Epidermal melanocyte (primary cell): ENCODE measurements around the gene CORT.
A peak's percentile ranks its signal among the peaks of the same experiment; 100 is the strongest.

ENCODE experiments used
- DNase-seq: peaks from one replicate; pipeline ENCODE4 v3.0.0; 2011; ENCODE audit warnings: low spot score; ENCODE audit not compliant: insufficient read length

Gene CORT

GRCh38 chr1:10474613-10475507 lies 25.0 kb downstream of the CORT start, which contains the start of gene PEX14:
PEX14 (plus strand) TSS chr1:10474950; CDS start chr1:10474967, 17 bp downstream.
- peak; percentile 77 for DNase-seq

GRCh38 chr1:10475510-10475909 lies 25.7 kb downstream of the CORT start:
- no peak for DNase-seq

DNA sequence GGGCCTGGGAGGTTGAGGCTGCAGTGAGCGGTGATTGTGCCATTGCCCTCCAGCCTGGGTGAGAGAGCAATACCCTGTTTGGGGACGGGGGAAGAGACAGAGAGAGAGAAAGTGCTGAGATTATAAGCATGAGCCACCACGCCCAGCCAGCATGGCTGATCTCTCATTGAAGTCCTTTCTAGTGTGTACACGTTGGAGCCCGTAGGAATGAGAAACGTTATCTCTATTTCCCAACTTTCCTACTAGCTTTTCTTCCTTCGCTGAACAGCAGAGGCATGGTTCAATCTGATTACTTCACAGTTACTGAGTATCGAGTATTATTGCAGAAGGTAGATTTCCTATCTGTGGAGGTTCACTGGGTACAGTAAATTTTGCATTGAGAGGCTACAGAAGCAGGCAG lies 29.5 kb downstream of the CORT start:
- no peak for DNase-seq

GRCh38 chr1:10480614-10481013 lies 30.8 kb downstream of the CORT start:
- DNase-seq: no peak

- no peak for DNase-seq
These were observed 34.7 kb downstream of the CORT start for GRCh38 chr1:10484521-10484920.

DNA sequence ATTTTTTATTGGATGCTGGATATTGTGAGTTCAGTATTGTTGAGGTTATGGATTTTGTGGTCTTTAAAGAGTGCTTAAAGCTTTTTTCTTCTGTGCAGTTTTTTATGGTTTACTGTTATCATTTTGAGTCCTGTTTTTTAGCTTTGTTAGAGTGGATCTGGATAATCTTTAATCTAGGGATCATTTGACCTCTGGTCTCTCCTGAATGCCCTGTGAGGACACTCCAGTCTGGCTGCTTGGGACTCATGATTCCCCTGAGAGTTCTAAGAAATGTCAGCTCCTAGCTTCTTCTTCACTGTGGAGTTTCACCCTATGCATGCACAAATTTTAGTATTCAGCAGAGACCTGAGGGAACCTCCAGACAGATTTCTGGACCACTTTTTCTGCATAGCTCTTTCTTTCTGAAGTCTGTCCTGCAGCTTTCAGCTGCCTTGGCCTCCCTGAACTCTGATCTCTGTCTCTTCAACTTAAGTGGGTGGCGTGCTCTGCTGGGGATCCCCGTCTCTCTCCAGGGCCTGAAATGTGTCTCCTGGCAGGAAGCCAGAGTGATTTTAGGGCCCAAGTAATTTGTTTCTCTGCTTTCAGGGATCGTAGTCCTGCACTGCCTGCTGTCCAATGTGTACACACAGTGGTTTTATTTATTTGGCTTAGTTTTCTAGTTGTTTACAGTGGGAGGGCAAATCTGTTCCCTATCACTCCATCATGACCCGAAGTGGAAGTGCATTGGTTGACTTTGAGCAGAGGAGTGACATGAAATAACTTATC lies 39.6 kb downstream of the CORT start:
- no peak for DNase-seq

DNA sequence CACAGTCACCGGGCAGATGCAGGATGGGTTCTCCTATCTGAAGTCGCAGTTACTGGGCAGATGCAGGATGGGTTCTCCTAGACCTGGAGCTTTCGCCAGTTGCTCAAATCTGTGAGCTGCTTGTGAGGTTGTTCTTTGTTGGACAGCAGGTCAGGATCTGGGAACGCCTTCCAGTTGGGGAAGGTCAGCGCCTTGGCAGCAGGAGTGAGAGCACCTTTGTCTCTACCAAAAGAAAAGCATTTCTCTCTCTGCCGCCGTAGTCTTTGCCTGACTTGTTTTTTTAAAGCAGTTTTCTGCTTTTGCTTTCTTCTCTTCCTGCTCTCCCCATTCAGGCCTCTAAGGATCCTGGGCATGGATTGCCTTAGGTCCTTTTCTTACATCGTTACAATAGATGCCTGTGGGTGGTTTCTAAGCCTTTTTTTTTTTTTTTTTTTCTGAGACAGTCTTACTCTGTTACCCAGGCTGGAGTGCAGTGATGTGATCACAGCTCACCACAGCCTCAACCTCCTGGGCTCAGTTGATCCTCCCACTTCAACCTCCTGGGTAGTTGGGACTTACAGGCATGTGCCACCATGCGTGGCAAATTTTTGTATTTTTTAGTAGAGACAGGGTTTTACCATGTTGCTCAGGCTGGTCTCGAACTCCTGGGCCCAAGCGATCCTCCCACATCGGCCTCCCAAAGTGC lies 40.6 kb downstream of the CORT start:
- no peak for DNase-seq

DNA sequence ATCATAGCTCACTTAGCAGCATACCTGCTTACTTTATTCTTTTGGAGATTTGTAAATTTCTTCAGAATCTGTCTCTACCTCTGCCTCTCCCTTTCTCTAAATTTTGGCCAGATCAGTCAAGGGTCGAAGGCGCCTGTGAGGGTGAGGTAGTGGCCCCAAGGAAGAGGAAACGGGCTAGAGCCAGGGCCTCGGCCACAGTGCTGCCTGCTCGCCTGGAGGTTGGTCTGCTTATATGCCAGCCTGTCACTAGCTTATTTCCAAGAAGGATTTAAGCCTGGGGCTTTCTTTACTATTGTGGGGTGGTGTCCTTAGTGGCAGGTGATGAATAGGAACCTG lies 44.6 kb downstream of the CORT start:
- no peak for DNase-seq

- DNase-seq: peak; percentile 78
These were observed 45.1 kb downstream of the CORT start for GRCh38 chr1:10494754-10495474.

DNA sequence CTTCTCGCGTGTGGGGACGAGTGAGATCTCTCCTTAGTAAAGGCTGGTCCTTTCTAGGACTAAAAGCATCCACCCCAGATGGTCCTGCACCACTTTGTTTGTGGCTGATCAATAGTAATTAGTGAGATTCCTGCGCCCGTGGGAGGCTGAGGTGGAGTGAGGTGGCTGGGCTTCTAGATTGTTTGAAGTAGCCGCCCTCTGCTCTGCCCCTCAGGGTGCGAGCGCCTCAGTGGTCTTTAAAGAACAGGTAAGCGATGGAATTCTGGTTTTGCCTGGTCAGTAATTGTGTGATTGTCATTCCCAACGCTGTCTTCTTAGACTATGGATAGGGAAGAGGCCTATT lies 45.6 kb downstream of the CORT start:
- no peak for DNase-seq

DNA sequence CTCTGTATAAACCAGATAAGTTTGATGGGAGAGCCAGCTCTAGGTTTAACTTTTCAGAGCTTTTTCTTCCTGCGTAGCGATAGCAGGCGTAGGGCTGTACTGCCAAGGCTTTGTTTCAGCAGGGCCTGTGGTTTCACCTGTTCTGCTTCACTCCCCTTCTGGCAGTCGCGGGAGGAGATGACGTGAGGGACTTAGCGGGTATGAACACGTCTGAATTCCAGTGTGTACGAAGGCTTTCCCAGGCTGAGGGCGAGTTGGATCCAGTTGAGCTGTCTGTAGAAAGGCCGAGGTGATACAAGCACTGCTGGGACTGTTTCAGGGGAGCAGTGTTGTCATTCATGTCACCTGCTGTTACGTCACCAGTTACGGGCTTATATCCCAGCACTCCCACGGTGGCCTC lies 46.1 kb downstream of the CORT start:
- DNase-seq: no peak

DNA sequence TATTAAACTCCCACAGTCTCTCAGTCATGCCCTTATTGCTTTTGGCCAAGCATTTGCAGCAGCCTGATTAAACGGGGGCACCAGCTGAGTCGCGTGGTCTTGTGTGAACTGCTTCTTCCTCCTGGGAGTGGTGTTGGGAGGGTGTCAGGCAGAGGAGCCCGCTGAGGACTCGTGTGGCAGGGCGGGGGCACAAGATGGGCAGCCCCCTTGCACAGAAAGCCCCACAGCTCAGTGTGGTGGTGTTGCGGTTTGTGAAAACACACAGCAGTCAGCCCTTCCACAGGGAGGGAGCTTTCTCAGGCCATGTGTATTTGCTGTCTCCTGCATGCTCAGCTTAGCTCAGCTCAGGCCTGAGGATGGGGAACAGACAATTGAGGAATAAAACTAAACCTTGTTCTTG lies 47.3 kb downstream of the CORT start:
- no peak for DNase-seq

DNA sequence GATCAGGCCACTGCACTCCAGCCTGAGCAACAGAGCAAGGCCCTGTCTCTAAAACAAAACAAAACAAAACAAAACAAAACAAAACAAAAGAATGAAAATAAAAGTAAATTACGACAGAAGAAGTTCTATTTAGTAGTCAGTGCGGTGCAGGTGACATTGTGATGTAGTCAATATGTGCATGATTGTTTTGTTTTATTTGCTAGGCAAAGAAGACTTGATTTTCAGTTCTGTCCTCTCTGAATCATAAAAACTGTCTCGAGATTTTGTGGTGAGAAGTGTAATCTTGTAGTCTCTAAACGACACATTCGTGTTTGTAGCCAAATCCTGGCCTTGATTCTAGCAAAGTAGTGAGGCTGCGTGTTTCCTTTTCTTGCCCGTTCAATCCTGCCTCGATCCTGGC lies 48.4 kb downstream of the CORT start:
- no peak for DNase-seq
